HEK293T (cell line): ENCODE measurements around the gene SMTN.

Experiments
- BHLHE40 ChIP-seq: fragments of 450-650 bp; IDR thresholded peaks from 2 replicates; pipeline ENCODE4 v1.6.1; 2016; ENCODE audit warnings: mild to moderate bottlenecking, moderate library complexity, borderline replicate concordance
- CTBP1 ChIP-seq: fragments of 450-650 bp; IDR thresholded peaks from 2 replicates; pipeline ENCODE4 v1.6.1; 2016; ENCODE audit warnings: borderline replicate concordance
- ELF4 ChIP-seq: fragments of 450-650 bp; IDR thresholded peaks from 2 replicates; pipeline ENCODE4 v1.6.1; 2017; ENCODE audit warnings: antibody characterized with exemption
- FOXA1 ChIP-seq: fragments of 450-650 bp; IDR thresholded peaks from 2 replicates; pipeline ENCODE4 v1.6.1; 2016; ENCODE audit warnings: mild to moderate bottlenecking
- FOXK2 ChIP-seq: fragments of 450-650 bp; IDR thresholded peaks from 2 replicates; pipeline ENCODE4 v1.6.1; 2016; ENCODE audit warnings: mild to moderate bottlenecking
- FOXM1 ChIP-seq: fragments of 450-650 bp; IDR thresholded peaks from 2 replicates; pipeline ENCODE4 v1.6.1; 2017; ENCODE audit warnings: mild to moderate bottlenecking, borderline replicate concordance
- HDGF ChIP-seq: fragments of 450-650 bp; IDR thresholded peaks from 2 replicates; pipeline ENCODE4 v1.6.1; 2017; ENCODE audit warnings: antibody characterized with exemption, borderline replicate concordance
- L3MBTL2 ChIP-seq: fragments of 450-650 bp; conservative IDR thresholded peaks from 2 replicates; pipeline ENCODE4 v1.6.1; 2016; ENCODE audit warnings: mild to moderate bottlenecking
- LEF1 ChIP-seq: fragments of 450-650 bp; IDR thresholded peaks from 2 replicates; pipeline ENCODE4 v1.6.1; 2017; ENCODE audit warnings: mild to moderate bottlenecking, borderline replicate concordance
- SP1 ChIP-seq: fragments of 450-650 bp; IDR thresholded peaks from 2 replicates; pipeline ENCODE4 v1.6.1; 2017
- ZNF384 ChIP-seq: fragments of 450-650 bp; IDR thresholded peaks from 2 replicates; pipeline ENCODE4 v1.6.1; 2016
- TF ChIP-seq, protein P1 (sequence below): fragments of 450-650 bp; IDR thresholded peaks from 2 replicates; pipeline ENCODE4 v1.6.1; 2016

DNA sequence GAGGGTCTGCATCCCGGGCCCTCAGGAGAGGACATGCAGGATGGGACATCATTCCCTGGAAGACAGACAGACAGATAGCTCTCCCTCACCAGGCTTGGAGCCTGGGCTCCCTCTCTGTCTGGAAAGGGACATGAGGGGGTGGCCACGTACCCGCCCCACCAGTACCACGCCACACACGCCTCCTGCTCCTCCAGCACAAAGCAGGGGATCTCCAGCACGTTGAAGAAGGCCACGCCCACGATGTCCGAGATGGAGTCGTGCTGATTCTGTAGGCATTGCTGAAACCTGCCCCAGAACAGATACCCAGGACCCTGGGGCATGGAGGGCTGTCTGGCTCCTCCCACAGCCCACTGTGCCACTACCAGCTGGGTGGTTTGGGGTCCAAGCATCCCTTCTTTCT lies 57.0 kb downstream of the SMTN start:
- TF ChIP-seq ZNF384 (no peak), SP1 (no peak), L3MBTL2 (no peak), HDGF (no peak), LEF1 (no peak), FOXK2 (no peak), FOXA1 (no peak), BHLHE40 (no peak), FOXM1 (no peak), ELF4 (no peak), CTBP1 (no peak)
- TF ChIP-seq, protein P1, sequence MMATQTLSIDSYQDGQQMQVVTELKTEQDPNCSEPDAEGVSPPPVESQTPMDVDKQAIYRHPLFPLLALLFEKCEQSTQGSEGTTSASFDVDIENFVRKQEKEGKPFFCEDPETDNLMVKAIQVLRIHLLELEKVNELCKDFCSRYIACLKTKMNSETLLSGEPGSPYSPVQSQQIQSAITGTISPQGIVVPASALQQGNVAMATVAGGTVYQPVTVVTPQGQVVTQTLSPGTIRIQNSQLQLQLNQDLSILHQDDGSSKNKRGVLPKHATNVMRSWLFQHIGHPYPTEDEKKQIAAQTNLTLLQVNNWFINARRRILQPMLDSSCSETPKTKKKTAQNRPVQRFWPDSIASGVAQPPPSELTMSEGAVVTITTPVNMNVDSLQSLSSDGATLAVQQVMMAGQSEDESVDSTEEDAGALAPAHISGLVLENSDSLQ: no peak
